ENCODE data around the gene HOTAIR.

Gene HOTAIR

GRCh38 chr12:53928054-53928835 lies 46.5 kb downstream of the HOTAIR start:
- H3K27ac ChIP-seq, result no peak overlapping the region

GRCh38 chr12:53927220-53928029 lies 47.3 kb downstream of the HOTAIR start:
- no peak for TF ChIP-seq CTCF (IDR thresholded peaks at IDR 0.05; ENCODE audit: low read depth, low read length)
- no peak overlapping the region for H3K4me3 ChIP-seq (ENCODE audit: low read depth, low read length)
- peaks cover 99% of the 10 kb centered on the region for H3K27me3 ChIP-seq (ENCODE audit: insufficient read depth, low read depth, severe bottlenecking)
- H3K27ac ChIP-seq, result no peak overlapping the region
- H3K36me3 ChIP-seq, result no peaks in the 10 kb centered on the region
- H3K9me3 ChIP-seq (ENCODE audit: severe bottlenecking), result peaks cover 5% of the 10 kb centered on the region
- no peak for DNase-seq

More at GRCh38 chr12:53928054-53928835, 46.5 kb downstream of the HOTAIR start:
- TF ChIP-seq CTCF (IDR thresholded peaks at IDR 0.05; ENCODE audit: low read depth, low read length), result no peak
- no peaks in the 10 kb centered on the region for H3K36me3 ChIP-seq
- peaks cover 99% of the 10 kb centered on the region for H3K27me3 ChIP-seq (ENCODE audit: insufficient read depth, low read depth, severe bottlenecking)
- DNase-seq, result no peak
- no peak overlapping the region for H3K4me3 ChIP-seq (ENCODE audit: low read depth, low read length)
- H3K9me3 ChIP-seq (ENCODE audit: severe bottlenecking), result peaks cover 5% of the 10 kb centered on the region

- TF ChIP-seq CTCF (IDR thresholded peaks at IDR 0.05; ENCODE audit: low read depth, low read length), result no peak
- H3K4me3 ChIP-seq (ENCODE audit: low read depth, low read length), result no peak overlapping the region
- H3K27ac ChIP-seq, result no peak overlapping the region
- no peaks in the 10 kb centered on the region for H3K36me3 ChIP-seq
- H3K27me3 ChIP-seq (ENCODE audit: insufficient read depth, low read depth, severe bottlenecking), result peaks cover 91% of the 10 kb centered on the region
- DNase-seq, result no peak
- H3K9me3 ChIP-seq (ENCODE audit: severe bottlenecking), result peaks cover 2% of the 10 kb centered on the region
Observed at GRCh38 chr12:53924521-53925405, 50.0 kb downstream of the HOTAIR start.

- Histone ChIP-seq H3K4me3 (ENCODE audit: low read depth, low read length) (no peak overlapping the region), H3K9me3 (ENCODE audit: severe bottlenecking) (no peaks in the 10 kb centered on the region), H3K27ac (no peak overlapping the region), H3K27me3 (ENCODE audit: insufficient read depth, low read depth, severe bottlenecking) (peaks cover 70% of the 10 kb centered on the region), H3K36me3 (no peaks in the 10 kb centered on the region)
- no peak for TF ChIP-seq CTCF (IDR thresholded peaks at IDR 0.05; ENCODE audit: low read depth, low read length)
- no peak for DNase-seq
Observed at GRCh38 chr12:53916788-53917655, 57.7 kb downstream of the HOTAIR start.
